NT2/D1 (cell line): ENCODE data around the gene COMMD7.
"Not testable (repeated sequence)": the region's sequence is repeated elsewhere in the genome, so short reads cannot be mapped to it uniquely, and the experiment has no call there.

ENCODE experiments used
- DNase-seq: peaks from one replicate; pipeline ENCODE4 v3.0.0-alpha.2; 2011; ENCODE audit warnings: low read depth, low spot score
- H3K27me3 ChIP-seq: 2 replicates; pipeline ENCODE4 v1.6.0; 2011; ENCODE audit warnings: mild to moderate bottlenecking; ENCODE audit not compliant: insufficient read length, insufficient read depth
- H3K36me3 ChIP-seq: 2 replicates; pipeline ENCODE4 v1.6.1; 2011; ENCODE audit warnings: mild to moderate bottlenecking, low read length, mixed read lengths; ENCODE audit not compliant: insufficient read depth, insufficient read length
- H3K4me1 ChIP-seq: 2 replicates; pipeline ENCODE4 v1.5.1; 2011; ENCODE audit not compliant: insufficient read depth, insufficient read length
- H3K4me3 ChIP-seq: 2 replicates; pipeline ENCODE4 v1.5.1; 2011; ENCODE audit warnings: low read depth; ENCODE audit not compliant: insufficient read length
- H3K9ac ChIP-seq: 2 replicates; pipeline ENCODE4 v1.6.0; 2011; ENCODE audit warnings: low read depth; ENCODE audit not compliant: insufficient read length
- H3K9me3 ChIP-seq: 2 replicates; pipeline ENCODE4 v1.5.1; 2011; ENCODE audit warnings: mild to moderate bottlenecking, low read length; ENCODE audit not compliant: insufficient read depth
- SUZ12 ChIP-seq: IDR thresholded peaks from 2 replicates; pipeline ENCODE4 v1.6.1; 2011; ENCODE audit not compliant: insufficient read length, insufficient read depth; ENCODE audit errors: extremely low read depth
- YY1 ChIP-seq: IDR thresholded peaks from 2 replicates; pipeline ENCODE4 v1.6.1; 2011; ENCODE audit not compliant: insufficient read length, insufficient read depth
- ZNF274 ChIP-seq: IDR thresholded peaks from 2 replicates; pipeline ENCODE4 v1.6.1; 2011; ENCODE audit warnings: mild to moderate bottlenecking, low read depth, low read length

COMMD7 gene

GRCh38 chr20:32707691-32708581, 35.3 kb downstream of the COMMD7 start:
- no peak for DNase-seq
- H3K9ac ChIP-seq = no peak overlapping the region
- no peaks in the 10 kb centered on the region for H3K9me3 ChIP-seq
- H3K4me3 ChIP-seq = no peak overlapping the region
- H3K27me3 ChIP-seq = no peaks in the 10 kb centered on the region
- peaks cover 3% of the 10 kb centered on the region for H3K4me1 ChIP-seq
- TF ChIP-seq YY1 (no peak), SUZ12 (no peak), ZNF274 (no peak)
- peaks cover 15% of the 10 kb centered on the region for H3K36me3 ChIP-seq

DNA sequence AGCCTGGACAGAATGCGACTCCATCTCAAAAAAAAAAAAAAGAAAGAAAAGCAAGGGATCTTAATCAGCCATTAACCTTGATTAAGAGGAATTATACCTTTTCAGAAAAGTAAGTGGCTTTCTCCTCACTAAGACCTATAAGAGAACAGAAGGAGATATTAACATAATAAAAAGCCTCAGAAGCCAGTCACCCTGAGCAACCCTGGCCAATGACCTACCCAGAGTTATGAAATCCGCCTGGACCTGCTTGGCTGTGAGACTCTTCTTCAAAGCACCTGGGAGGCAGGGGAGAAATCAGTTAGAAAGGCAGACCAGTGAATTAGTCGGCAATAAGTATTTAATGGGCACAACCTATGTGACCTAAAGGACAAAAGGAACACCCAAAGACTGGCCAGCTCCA, 36.8 kb downstream of the COMMD7 start:
- no peak for DNase-seq
- Histone ChIP-seq H3K4me1 (peaks cover 3% of the 10 kb centered on the region), H3K9me3 (no peaks in the 10 kb centered on the region), H3K36me3 (peaks cover 15% of the 10 kb centered on the region), H3K27me3 (no peaks in the 10 kb centered on the region), H3K9ac (no peak overlapping the region), H3K4me3 (no peak overlapping the region)
- TF ChIP-seq YY1 = no peak
- TF ChIP-seq ZNF274 = no peak
- no peak for TF ChIP-seq SUZ12

GRCh38 chr20:32702706-32703425, 40.4 kb downstream of the COMMD7 start:
- H3K36me3 ChIP-seq = peaks cover 15% of the 10 kb centered on the region
- H3K9me3 ChIP-seq = no peaks in the 10 kb centered on the region
- no peaks in the 10 kb centered on the region for H3K27me3 ChIP-seq
- TF ChIP-seq SUZ12 (no peak), YY1 (no peak), ZNF274 (no peak)
- peaks cover 2% of the 10 kb centered on the region for H3K4me1 ChIP-seq
- DNase-seq = no peak
- H3K9ac ChIP-seq = no peak overlapping the region
- H3K4me3 ChIP-seq = no peak overlapping the region

GRCh38 chr20:32697608-32698007, 45.7 kb downstream of the COMMD7 start:
- no peak overlapping the region for H3K9ac ChIP-seq
- no peaks in the 10 kb centered on the region for H3K27me3 ChIP-seq
- peaks cover 7% of the 10 kb centered on the region for H3K4me1 ChIP-seq
- no peak overlapping the region for H3K4me3 ChIP-seq
- TF ChIP-seq YY1 (no peak), ZNF274 (no peak), SUZ12 (no peak)
- H3K36me3 ChIP-seq = no peaks in the 10 kb centered on the region
- H3K9me3 ChIP-seq = no peaks in the 10 kb centered on the region
- no peak for DNase-seq

- H3K36me3 ChIP-seq = no peaks in the 10 kb centered on the region
Observed at GRCh38 chr20:32695089-32695488, 48.2 kb downstream of the COMMD7 start.

GRCh38 chr20:32688966-32689365, 54.3 kb downstream of the COMMD7 start:
- H3K36me3 ChIP-seq, H3K4me1 ChIP-seq, H3K9me3 ChIP-seq, DNase-seq, H3K9ac ChIP-seq, H3K27me3 ChIP-seq, H3K4me3 ChIP-seq: not testable (repeated sequence)

More at GRCh38 chr20:32695089-32695488, 48.2 kb downstream of the COMMD7 start:
- Histone ChIP-seq H3K4me3 (no peak overlapping the region), H3K9ac (no peak overlapping the region), H3K9me3 (no peaks in the 10 kb centered on the region), H3K27me3 (no peaks in the 10 kb centered on the region), H3K4me1 (peaks cover 7% of the 10 kb centered on the region)
- TF ChIP-seq ZNF274 (no peak), YY1 (no peak), SUZ12 (no peak)
- DNase-seq = no peak

DNA sequence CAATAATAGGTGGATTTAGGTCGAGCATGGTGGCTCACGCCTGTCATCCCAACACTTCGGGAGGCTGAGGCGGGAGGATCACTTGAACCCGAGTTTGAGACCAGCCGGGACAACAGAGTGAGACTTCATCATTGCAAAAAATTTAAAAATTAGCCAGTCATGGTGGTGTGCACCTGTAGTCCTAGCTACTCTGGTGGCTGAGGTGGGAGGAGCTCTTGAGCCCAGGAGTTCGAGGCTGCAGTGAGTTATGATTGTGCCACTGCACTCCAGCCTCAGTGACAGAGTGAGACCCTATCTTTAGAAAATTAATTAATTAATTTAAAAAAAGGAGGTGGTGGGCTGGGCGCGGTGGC, 56.1 kb downstream of the COMMD7 start:
- Histone ChIP-seq H3K4me3 (no peak overlapping the region), H3K9me3 (no peaks in the 10 kb centered on the region), H3K36me3 (no peaks in the 10 kb centered on the region), H3K9ac (no peak overlapping the region), H3K27me3 (no peaks in the 10 kb centered on the region), H3K4me1 (peaks cover 6% of the 10 kb centered on the region)
- DNase-seq = no peak
- TF ChIP-seq YY1 (no peak), ZNF274 (no peak), SUZ12 (no peak)
